ENCODE results near the gene IFI27. TPM values are rescaled to one million over a fixed set of nuclear protein-coding genes. Genes with fewer than 3 reads are reported as not detected.

The IFI27 gene
- total RNA-seq, 1 experiment from 2014 or later = 766 TPM

DNA sequence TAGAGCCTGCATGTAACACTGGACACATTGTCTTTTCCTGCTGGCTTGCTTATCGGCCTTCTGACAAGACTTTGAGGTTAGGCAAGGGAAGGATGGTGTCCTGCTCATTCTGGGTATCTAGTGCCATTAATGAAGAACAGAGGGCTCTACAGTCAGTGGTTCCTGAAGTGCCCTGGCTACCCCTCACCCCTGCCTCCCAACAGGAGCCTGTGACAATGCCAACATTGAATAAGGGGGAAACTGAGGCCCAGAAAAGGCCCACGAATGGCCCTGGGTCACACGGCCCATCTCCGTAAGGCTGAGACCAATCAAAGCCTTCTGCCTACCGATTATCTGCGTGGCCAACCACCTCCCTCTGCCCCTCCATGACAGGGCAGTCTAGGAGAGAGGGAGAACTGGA lies 16.8 kb downstream of the IFI27 start:
- BruUV-seq (replicated peaks) = no TSS peak
- H3K9me3 Mint-ChIP-seq (ENCODE audit: low read depth, unreplicated experiment) = peaks cover 2% of the 10 kb centered on the region
- CTCF ChIA-PET = no interaction called here
- no peak overlapping the region for H3K27ac Mint-ChIP-seq (ENCODE audit: unreplicated experiment)
- TF ChIP-seq, protein P1, sequence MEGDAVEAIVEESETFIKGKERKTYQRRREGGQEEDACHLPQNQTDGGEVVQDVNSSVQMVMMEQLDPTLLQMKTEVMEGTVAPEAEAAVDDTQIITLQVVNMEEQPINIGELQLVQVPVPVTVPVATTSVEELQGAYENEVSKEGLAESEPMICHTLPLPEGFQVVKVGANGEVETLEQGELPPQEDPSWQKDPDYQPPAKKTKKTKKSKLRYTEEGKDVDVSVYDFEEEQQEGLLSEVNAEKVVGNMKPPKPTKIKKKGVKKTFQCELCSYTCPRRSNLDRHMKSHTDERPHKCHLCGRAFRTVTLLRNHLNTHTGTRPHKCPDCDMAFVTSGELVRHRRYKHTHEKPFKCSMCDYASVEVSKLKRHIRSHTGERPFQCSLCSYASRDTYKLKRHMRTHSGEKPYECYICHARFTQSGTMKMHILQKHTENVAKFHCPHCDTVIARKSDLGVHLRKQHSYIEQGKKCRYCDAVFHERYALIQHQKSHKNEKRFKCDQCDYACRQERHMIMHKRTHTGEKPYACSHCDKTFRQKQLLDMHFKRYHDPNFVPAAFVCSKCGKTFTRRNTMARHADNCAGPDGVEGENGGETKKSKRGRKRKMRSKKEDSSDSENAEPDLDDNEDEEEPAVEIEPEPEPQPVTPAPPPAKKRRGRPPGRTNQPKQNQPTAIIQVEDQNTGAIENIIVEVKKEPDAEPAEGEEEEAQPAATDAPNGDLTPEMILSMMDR (IDR thresholded peaks at IDR 0.05; ENCODE audit: unreplicated experiment) = no peak
- intact Hi-C loops (cut with micrococcal nuclease; ENCODE audit: unreplicated experiment) = no loop called here
- peaks cover 25% of the 10 kb centered on the region for H3K4me1 Mint-ChIP-seq (ENCODE audit: low read depth, unreplicated experiment)
- DNase-seq = no peak
- no peaks in the 10 kb centered on the region for H3K27me3 Mint-ChIP-seq (ENCODE audit: unreplicated experiment)
- peaks cover 17% of the 10 kb centered on the region for H3K36me3 Mint-ChIP-seq (ENCODE audit: insufficient read depth, unreplicated experiment)
- no peak overlapping the region for H3K4me3 Mint-ChIP-seq (ENCODE audit: low read depth, unreplicated experiment)

DNA sequence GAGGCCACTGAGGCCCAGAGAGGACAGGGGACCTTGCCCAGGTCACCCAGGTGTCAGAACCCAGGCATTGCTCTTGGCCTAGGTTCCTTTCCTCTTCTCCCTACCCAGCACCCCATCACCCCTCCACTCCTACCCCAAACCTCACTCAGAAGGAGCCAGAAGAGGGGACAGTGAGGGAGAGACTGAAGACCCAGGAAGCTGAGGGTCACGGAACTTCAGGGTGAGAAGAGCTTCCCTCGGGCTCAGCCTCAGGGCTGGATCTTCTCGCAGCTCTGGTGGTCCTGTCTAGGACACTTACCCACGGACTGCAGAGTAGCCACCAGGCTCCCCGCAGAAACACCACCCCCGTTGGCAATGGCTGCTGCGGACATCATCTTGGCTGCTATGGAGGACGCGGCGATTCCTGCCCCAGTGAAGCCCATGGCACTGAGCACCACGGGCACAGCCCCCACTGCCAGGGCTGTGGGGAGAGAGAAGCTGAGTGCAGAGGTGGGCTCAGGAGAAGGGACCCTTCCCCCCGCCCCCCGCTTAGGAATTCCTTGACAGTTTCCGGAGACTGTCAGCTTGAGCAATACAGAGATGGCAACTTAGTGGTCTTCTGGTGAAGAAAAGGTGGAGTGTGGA lies 17.8 kb downstream of the IFI27 start:
- DNase-seq = no peak
- peaks cover 17% of the 10 kb centered on the region for H3K36me3 Mint-ChIP-seq (ENCODE audit: insufficient read depth, unreplicated experiment)
- intact Hi-C loops (cut with micrococcal nuclease; ENCODE audit: unreplicated experiment) = no loop called here
- H3K4me1 Mint-ChIP-seq (ENCODE audit: low read depth, unreplicated experiment) = peaks cover 22% of the 10 kb centered on the region
- no peaks in the 10 kb centered on the region for H3K27me3 Mint-ChIP-seq (ENCODE audit: unreplicated experiment)
- peak overlapping the region; percentile 86 for H3K4me3 Mint-ChIP-seq (ENCODE audit: low read depth, unreplicated experiment)
- no peaks in the 10 kb centered on the region for H3K9me3 Mint-ChIP-seq (ENCODE audit: low read depth, unreplicated experiment)
- H3K27ac Mint-ChIP-seq (ENCODE audit: unreplicated experiment) = no peak overlapping the region
- BruUV-seq (replicated peaks) = no TSS peak
- TF ChIP-seq, protein P1 (IDR thresholded peaks at IDR 0.05; ENCODE audit: unreplicated experiment) = no peak
- CTCF ChIA-PET = interaction anchor here (0.6 to 1.0 kb wide), 2 partner anchors 31 to 92 kb away, joined by 3 to 7 read pairs; no protein-coding TSS in a partner anchor

DNA sequence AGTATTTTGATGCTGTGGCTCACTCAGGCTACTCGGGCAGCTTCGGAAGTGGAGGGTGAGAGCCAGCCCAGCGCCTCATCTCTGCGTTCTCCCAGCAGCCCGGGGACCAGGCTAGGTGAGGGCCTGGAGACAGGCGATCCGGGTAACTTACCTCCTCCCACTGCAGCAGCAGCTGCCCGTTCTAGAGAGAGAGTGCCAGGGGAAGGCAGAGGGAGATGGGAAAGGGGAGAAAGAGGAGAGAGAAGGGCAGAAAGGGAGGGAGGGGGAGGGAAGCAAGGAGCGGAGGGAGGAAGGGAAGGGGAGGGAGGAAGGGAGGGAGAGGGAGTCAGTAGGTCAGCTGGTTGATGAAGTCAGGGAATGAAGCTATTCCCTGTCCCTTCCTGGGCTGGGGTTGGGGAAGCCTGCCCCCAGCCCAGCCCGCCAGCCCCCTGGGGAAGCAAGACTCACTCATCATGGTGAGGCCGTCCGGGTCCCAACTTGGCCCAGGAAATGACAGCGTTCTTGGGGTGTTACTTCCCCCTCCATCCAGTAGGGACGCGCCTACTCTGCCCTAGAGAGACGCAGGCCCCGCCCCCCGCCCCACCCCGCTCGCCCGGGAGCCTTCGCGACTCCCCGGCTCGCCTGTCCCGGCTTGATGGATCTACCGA lies 18.7 kb downstream of the IFI27 start, which contains the start of gene IFI27L2:
IFI27L2 (minus strand) TSS at position 494 of the 647 bp plus-strand sequence; CDS start at position 454, 40 bp downstream.
- H3K4me1 Mint-ChIP-seq (ENCODE audit: low read depth, unreplicated experiment) = peaks cover 14% of the 10 kb centered on the region
- no TSS peak for BruUV-seq (replicated peaks)
- peak within 1 kb of the TSS; percentile 86 for H3K4me3 Mint-ChIP-seq (ENCODE audit: low read depth, unreplicated experiment)
- H3K36me3 Mint-ChIP-seq (ENCODE audit: insufficient read depth, unreplicated experiment) = peaks cover 17% of the 10 kb centered on the region
- peak within 1 kb of the TSS; percentile 37 for H3K27ac Mint-ChIP-seq (ENCODE audit: unreplicated experiment)
- no peaks in the 10 kb centered on the region for H3K9me3 Mint-ChIP-seq (ENCODE audit: low read depth, unreplicated experiment)
- TF ChIP-seq, protein P1 (IDR thresholded peaks at IDR 0.05; ENCODE audit: unreplicated experiment) = peak; percentile 46
- no peaks in the 10 kb centered on the region for H3K27me3 Mint-ChIP-seq (ENCODE audit: unreplicated experiment)
- peak; percentile 59 for DNase-seq
- CTCF ChIA-PET = interaction anchor here (0.6 to 1.0 kb wide), 7 partner anchors 31 to 691 kb away, joined by 3 to 7 read pairs (median 3); no protein-coding TSS in a partner anchor
- intact Hi-C loops (cut with micrococcal nuclease; ENCODE audit: unreplicated experiment) = no loop called here

DNA sequence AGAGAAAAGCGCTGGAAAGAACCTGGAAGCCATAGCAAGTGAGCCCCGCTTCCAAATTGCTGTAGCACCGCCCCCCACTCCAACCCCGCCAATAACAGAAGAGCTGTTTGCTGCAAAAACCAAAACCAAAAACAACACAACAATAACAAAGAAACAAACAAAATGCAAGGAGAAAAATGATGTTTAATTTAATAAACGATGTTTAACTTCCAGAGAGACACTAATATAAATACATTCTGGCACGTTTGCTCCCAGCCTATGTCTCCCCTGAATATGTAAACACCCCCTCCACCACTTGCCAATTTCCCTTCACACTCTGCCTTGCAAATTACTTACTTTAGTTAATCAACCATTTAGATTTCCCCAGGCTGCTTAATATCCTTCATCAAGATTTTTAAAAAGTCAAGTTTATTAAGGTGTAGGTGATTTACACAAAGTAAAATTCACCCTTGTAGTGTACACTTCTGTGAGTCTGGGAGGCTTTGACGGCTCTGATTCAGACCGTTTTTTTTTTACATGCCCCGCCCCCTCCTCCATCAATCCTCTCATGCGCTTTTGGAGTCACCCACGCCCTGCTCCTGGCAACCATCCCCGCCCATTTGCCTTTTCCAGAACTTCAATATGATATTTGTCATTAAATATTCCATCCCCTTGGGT lies 19.4 kb downstream of the IFI27 start:
- Mint-ChIP-seq H3K36me3 (ENCODE audit: insufficient read depth, unreplicated experiment) (peaks cover 17% of the 10 kb centered on the region), H3K27me3 (ENCODE audit: unreplicated experiment) (no peaks in the 10 kb centered on the region), H3K9me3 (ENCODE audit: low read depth, unreplicated experiment) (no peaks in the 10 kb centered on the region), H3K4me1 (ENCODE audit: low read depth, unreplicated experiment) (peaks cover 14% of the 10 kb centered on the region), H3K4me3 (ENCODE audit: low read depth, unreplicated experiment) (peak overlapping the region; percentile 86), H3K27ac (ENCODE audit: unreplicated experiment) (peak overlapping the region; percentile 37)
- intact Hi-C loops (cut with micrococcal nuclease; ENCODE audit: unreplicated experiment) = loop anchor here (5.0 kb wide), 1 partner anchor 267 kb away; no protein-coding TSS in a partner anchor
- TF ChIP-seq, protein P1 (IDR thresholded peaks at IDR 0.05; ENCODE audit: unreplicated experiment) = peak; percentile 2
- peak; percentile 41 for DNase-seq
- BruUV-seq (replicated peaks) = no TSS peak
- CTCF ChIA-PET = interaction anchor here (0.6 to 0.7 kb wide), 5 partner anchors 101 to 691 kb away, joined by 3 to 6 read pairs (median 3); no protein-coding TSS in a partner anchor

All from Calu3 (cell line).